Prostate gland (tissue), 2 donors: Measurements from ENCODE around the gene DLG2. TPM values are rescaled to one million over a fixed set of nuclear protein-coding genes. Genes with fewer than 3 reads are reported as not detected.
"Not testable (repeated sequence)": the region's sequence is repeated elsewhere in the genome, so short reads cannot be mapped to it uniquely, and the experiment has no call there.

Experiments
- DNase-seq: peaks from one replicate; pipeline ENCODE4 v3.0.0-alpha.2; 2019; ENCODE audit warnings: low spot score
- H3K27ac ChIP-seq, 2 donors: fragments of 200-600 bp; sonication (generic); 2 replicates each; pipeline ENCODE4 v1.5.1; 2017 to 2019
- H3K27me3 ChIP-seq: fragments of 200-600 bp; sonication (generic); replicated peaks from 2 replicates; pipeline ENCODE4 v1.5.1; 2019; ENCODE audit not compliant: insufficient read depth
- H3K36me3 ChIP-seq, 2 donors: fragments of 200-600 bp; sonication (generic); 1 replicate in 1 of 2; 2 replicates in 1 of 2; pipeline versions ENCODE4 v1.5.1 to v1.8.1; 2017 to 2019
- H3K4me1 ChIP-seq: fragments of 200-600 bp; sonication (generic); replicated peaks from 2 replicates; pipeline ENCODE4 v1.5.1; 2019
- H3K4me3 ChIP-seq, 2 donors: fragments of 200-600 bp; sonication (generic); 2 replicates each; pipeline ENCODE4 v1.5.1; 2017 to 2019
- H3K9me3 ChIP-seq: fragments of 200-600 bp; sonication (generic); 2 replicates; pipeline ENCODE4 v1.5.1; 2017
- POLR2A ChIP-seq: fragments of 450-650 bp; IDR thresholded peaks from one replicate; pipeline ENCODE4 v1.6.1; 2016; ENCODE audit warnings: antibody characterized with exemption, mild to moderate bottlenecking
- POLR2AphosphoS5 ChIP-seq: sonication (generic); formaldehyde crosslinking; IDR thresholded peaks from one replicate; pipeline ENCODE4 v1.6.1; 2017; ENCODE audit warnings: antibody characterized with exemption
- WGBS: methylation state at CpG from one replicate; pipeline ENCODE4 v1.1.5; 2018; 5-methylcytosine and 5-hydroxymethylcytosine counted together
- intact Hi-C: fragments of 100-400 bp; cut with DNase I; formaldehyde crosslinking; loops from one replicate; pipeline ENCODE4 v1.14.2; 2022
- total RNA-seq, 2 donors: library from RNA; depleted of rRNA; stranded (reverse); fragments of >200 nt; gene quantifications; one replicate each; pipeline ENCODE4 v1.1.0, GENCODE V29; 2016
- TF ChIP-seq, protein P1 (sequence below), 4 experiments: fragments of 200-600 bp in 2 of 4; fragments of 450-650 bp in 2 of 4; sonication (generic) in 2 of 4; IDR thresholded peaks; 1 replicate in 3 of 4; 2 replicates in 1 of 4; pipeline ENCODE4 v1.5.1; 2016 to 2019; ENCODE audit warnings: antibody characterized with exemption in 4 of 4, mild to moderate bottlenecking in 2 of 4, moderate library complexity in 2 of 4

DLG2 gene
- total RNA-seq, 2 donors from 2014 or later = 9.8 to 16.2 TPM

DNA sequence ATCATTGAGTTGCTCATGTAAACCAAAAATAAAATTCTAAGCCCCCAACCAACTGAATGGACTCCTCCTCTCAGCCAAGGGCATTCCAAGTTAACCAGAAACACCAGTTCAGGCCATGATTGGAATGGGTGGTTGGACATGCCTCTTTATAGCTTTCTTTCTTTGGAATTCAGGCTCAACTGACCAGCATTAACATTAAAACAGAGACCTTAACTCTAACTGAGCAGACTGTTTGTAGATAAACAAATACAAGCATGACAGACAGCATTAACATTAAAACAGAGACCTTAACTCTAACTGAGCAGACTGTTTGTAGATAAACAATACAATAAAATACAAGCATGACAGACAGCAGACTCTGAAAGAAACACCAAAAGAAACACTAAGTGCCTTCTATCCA lies 278.2 kb downstream of the DLG2 start:
- H3K27ac ChIP-seq = no peak overlapping the region
- no peak for DNase-seq
- TF ChIP-seq POLR2A (no peak), POLR2AphosphoS5 (no peak)
- TF ChIP-seq, protein P1, sequence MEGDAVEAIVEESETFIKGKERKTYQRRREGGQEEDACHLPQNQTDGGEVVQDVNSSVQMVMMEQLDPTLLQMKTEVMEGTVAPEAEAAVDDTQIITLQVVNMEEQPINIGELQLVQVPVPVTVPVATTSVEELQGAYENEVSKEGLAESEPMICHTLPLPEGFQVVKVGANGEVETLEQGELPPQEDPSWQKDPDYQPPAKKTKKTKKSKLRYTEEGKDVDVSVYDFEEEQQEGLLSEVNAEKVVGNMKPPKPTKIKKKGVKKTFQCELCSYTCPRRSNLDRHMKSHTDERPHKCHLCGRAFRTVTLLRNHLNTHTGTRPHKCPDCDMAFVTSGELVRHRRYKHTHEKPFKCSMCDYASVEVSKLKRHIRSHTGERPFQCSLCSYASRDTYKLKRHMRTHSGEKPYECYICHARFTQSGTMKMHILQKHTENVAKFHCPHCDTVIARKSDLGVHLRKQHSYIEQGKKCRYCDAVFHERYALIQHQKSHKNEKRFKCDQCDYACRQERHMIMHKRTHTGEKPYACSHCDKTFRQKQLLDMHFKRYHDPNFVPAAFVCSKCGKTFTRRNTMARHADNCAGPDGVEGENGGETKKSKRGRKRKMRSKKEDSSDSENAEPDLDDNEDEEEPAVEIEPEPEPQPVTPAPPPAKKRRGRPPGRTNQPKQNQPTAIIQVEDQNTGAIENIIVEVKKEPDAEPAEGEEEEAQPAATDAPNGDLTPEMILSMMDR (IDR thresholded peaks at IDR 0.05) = no peak
- intact Hi-C loops = no loop called here
- H3K4me3 ChIP-seq = no peak overlapping the region
- H3K9me3 ChIP-seq = no peaks in the 10 kb centered on the region
- no peaks in the 10 kb centered on the region for H3K27me3 ChIP-seq
- no peaks in the 10 kb centered on the region for H3K36me3 ChIP-seq
- H3K4me1 ChIP-seq = no peaks in the 10 kb centered on the region

DNA sequence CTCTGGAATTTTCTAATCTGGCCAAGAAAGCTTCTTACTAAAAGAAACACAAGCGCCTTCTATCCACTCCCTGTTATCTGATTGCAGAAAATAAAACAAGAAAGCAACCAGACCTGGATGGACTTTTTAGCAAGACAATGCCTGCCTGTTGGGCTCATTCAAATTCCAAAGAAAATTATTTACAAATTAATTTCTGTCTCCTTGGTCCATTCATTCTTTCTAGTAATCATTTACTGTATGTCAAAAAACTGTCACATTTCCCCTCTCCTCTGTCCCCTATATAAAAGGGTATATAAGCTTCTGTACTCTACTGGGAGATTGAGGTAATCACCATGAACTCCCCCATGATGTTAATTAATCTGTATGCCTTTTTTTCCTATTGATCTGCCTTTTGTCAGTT lies 279.9 kb downstream of the DLG2 start:
- no peaks in the 10 kb centered on the region for H3K9me3 ChIP-seq
- TF ChIP-seq, protein P1 (IDR thresholded peaks at IDR 0.05) = no peak
- no peak for TF ChIP-seq POLR2AphosphoS5
- no peak for TF ChIP-seq POLR2A
- H3K36me3 ChIP-seq = no peaks in the 10 kb centered on the region
- DNase-seq = no peak
- no peaks in the 10 kb centered on the region for H3K27me3 ChIP-seq
- no peaks in the 10 kb centered on the region for H3K4me1 ChIP-seq
- no peak overlapping the region for H3K4me3 ChIP-seq
- intact Hi-C loops = no loop called here
- H3K27ac ChIP-seq = no peak overlapping the region
- WGBS = 36% methylated on average over 1 of the region's 1 CpG

DNA sequence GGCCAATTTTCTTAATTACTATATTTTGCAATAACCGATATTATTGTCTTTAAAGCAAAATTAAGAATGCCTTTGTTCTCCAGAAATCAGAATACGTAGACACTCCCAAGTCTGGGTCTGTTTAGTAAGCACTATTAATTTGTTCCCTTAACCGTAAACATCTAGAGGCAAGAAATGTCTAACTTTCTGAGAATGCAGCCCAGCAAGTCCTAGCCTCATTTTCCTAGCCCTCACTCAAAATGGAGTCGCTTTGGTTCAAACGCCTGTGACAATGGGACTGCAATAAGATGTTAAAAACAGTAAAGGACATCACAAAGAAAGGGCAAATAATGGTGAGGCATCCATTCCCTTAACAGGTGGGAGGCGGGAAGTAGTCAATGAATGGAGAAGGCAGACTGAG lies 280.7 kb downstream of the DLG2 start:
- WGBS = 92% methylated on average over 6 of the region's 6 CpGs
- Histone ChIP-seq H3K27ac (no peak overlapping the region), H3K27me3 (no peaks in the 10 kb centered on the region), H3K4me1 (no peaks in the 10 kb centered on the region), H3K9me3 (no peaks in the 10 kb centered on the region), H3K36me3 (no peaks in the 10 kb centered on the region), H3K4me3 (no peak overlapping the region)
- intact Hi-C loops = no loop called here
- TF ChIP-seq POLR2AphosphoS5 = no peak
- TF ChIP-seq, protein P1 (IDR thresholded peaks at IDR 0.05) = no peak
- TF ChIP-seq POLR2A = no peak
- no peak for DNase-seq

DNA sequence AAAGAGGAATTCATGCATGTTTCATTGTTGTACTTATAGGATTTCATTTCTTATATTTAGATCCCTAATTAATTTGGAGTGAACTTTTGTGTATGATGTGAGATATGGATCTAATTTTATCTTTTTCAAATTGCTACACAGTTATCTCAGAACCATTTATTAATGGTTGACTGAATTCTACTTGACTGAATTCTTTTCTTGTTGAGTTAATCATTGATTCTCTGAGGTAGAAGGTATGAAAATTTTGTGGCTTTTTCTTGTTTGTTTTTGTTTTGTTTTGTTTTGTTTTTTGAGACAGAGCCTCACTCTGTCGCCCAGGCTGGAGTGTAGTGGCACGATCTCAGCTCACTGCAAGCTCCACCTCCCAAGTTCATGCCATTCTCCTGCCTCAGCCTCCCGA lies 286.3 kb downstream of the DLG2 start:
- H3K9me3 ChIP-seq, H3K4me1 ChIP-seq, H3K27ac ChIP-seq, intact Hi-C loops, H3K27me3 ChIP-seq, H3K36me3 ChIP-seq, H3K4me3 ChIP-seq, DNase-seq: not testable (repeated sequence)
- whole genome bisulfite sequencing = 85% methylated on average over 3 of the region's 3 CpGs

DNA sequence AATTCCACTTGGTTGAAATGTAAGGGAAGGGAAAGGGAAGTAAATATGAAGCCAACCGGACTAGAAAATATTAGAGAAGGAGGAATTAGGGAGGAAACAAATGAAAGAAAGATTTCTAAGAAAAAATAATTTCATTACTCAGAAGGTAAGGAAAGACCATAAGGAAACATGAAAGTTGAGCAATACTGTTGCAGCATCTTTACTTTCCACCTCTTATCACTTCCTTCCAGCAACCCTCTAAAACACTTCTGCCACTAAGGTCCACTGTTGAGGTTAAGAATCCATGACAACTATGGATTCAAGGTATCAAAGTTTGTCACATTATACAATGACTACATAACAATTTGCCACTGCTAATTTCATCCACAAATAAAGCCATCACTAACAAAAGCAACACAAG lies 308.6 kb downstream of the DLG2 start:
- WGBS = 69% methylated on average over 1 of the region's 1 CpG
- Histone ChIP-seq H3K36me3 (no peaks in the 10 kb centered on the region), H3K4me3 (no peak overlapping the region), H3K4me1 (no peaks in the 10 kb centered on the region), H3K27me3 (no peaks in the 10 kb centered on the region), H3K27ac (no peak overlapping the region), H3K9me3 (no peaks in the 10 kb centered on the region)
- no peak for TF ChIP-seq POLR2AphosphoS5
- no peak for TF ChIP-seq POLR2A
- TF ChIP-seq, protein P1 (IDR thresholded peaks at IDR 0.05) = no peak
- intact Hi-C loops = no loop called here
- no peak for DNase-seq
